ENCODE data around the gene C3orf18.

DNA sequence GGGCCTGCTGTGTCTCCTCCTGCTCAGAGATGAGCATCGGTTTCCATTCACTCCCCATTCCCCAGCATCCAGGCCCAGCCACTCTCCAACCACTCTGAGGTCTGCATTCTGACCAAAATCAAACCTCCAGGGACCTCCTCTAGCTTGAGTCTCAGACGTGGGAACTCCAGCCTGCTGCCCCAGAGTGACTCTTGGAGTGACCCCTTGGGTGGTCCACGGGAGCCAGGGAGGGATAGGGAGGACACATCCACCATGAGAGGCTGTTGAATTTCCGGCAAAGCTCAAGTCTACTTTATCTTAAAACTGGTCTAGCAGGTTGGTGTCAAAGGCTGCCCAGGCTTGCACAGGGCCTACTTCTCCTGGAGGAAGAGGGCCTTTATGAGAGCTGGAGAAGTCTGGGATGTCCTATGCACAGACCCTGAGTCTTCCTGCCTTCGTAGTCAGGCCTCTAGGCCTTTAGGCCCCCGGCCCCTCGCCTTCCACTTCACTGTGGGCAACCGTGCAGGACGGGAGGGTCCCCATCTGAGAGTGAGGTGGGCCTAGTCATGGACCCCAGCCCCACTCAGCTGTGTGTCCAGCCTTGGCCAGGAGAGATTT is 35.1 kb upstream of the C3orf18 start:
- TF ChIP-seq POLR2A (IDR thresholded peaks at IDR 0.05; ENCODE audit: low read depth, low read length) = no peak
- TF ChIP-seq POLR2AphosphoS5 (IDR thresholded peaks at IDR 0.05; ENCODE audit: low read depth, low read length) = no peak
- TF ChIP-seq TAF1 (IDR thresholded peaks at IDR 0.05; ENCODE audit: low read depth, low read length) = no peak
- TF ChIP-seq SPI1 (IDR thresholded peaks at IDR 0.05; ENCODE audit: low read depth, low read length) = no peak
- no peak for TF ChIP-seq PAX5 (IDR thresholded peaks at IDR 0.05; ENCODE audit: insufficient read depth, low read length, severe bottlenecking)

Data from GM12891 (cell line).